Umbilical cord (tissue), 2 donors: Measurements from ENCODE around the gene DGKB. TPM values are rescaled to one million over a fixed set of nuclear protein-coding genes. Genes with fewer than 3 reads are reported as not detected.

Experiments
- DNase-seq: peaks from one replicate; pipeline ENCODE4 v3.0.0-alpha.2; 2015; ENCODE audit warnings: low spot score
- total RNA-seq: library from RNA; depleted of rRNA; stranded (reverse); fragments of >200 nt; gene quantifications from one replicate; pipeline ENCODE4 v1.2.3, GENCODE V29; 2014; ENCODE audit warnings: low replicate concordance; ENCODE audit not compliant: insufficient read depth

DGKB gene
- total RNA-seq, 1 donor from 2014 or later = 15.4 TPM

DNA sequence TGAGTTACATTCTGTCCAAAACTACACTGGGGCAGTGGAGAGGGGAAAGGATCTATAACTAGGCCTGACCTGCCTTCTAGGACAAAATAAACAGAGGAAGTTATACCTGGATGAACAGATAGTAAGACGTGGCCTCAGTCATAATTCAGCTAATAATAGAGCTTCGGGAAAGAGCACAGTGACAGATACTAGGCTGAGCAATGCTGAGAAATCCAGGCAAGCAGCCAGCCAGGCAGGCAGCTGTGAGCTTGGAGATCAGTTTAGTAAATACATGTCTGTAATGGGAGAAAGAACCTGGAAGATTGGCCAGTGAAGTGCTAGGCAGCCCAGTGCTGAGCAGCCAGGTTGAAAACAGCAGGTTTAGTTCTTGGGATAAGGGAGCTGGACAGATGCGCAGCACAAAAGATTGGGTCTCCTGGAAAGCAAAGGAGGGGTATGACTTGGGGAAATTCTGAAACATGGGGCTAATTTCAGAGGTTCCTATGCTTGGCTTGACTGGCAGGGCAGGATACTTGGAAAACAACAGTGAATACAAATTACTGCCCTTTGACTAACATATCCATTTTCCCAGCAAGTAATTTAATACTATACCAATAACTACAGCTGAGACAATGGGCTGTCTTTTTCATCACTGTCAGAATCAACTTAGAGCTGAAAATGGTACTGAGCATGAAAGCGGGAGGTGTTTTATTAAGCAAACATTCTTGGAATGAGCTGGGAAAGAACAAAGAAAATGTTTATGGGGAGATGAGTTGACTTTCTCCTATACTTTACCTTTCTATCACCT, 140.8 kb downstream of the DGKB start:
- DNase-seq = peak; percentile 93

DNA sequence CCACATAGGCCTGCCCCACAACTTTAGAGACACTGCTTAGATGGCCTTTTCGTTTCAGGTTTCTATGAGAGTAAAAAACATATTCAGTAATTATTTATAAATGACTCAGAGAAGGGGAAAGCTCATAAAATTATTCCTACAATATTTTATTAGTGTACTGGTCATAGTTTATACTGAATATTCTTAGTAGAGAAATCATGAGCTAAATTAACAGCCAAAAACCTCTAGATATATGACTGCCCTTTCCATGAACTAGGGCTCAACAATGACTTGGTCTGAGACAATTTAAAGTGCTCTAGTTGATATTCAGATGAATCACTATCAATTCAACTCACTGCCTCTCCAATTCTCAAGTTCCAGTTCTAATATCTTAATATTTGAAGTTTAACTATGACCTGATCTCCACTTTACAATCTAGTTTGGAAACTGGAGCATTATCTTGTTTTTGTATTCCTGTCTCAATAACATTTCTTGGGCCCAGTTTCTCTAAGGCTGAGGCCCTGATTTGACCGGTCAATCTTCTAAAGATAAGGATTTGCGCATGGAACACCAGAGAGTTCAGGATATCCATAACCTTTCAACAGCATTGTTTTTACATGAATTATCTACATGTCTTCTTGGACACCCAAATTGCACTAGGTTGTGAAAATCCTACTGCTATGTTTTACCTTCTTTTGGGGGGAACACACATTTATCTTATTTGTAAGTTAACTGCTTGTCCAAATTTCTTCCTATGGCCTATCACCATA, 141.6 kb downstream of the DGKB start:
- peak; percentile 27 for DNase-seq

DNA sequence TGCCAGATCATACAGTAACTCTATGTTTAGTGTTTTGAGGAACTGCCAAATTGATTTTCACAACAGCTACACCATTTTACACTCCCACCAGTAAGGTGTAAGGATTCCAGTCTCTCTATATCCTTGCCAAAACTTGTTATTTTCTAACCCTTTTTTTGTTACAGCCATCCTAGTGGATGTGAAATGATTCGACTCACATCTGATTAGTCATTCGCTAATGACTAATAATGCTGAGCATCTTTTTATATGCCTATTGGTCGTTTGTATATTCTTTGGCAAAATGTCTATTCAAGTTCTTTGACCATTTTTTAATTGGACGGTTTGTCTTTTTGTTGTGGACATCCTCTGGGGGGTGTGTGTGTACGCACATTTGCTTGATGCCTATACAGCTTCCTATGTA, 142.8 kb downstream of the DGKB start:
- DNase-seq = no peak

DNA sequence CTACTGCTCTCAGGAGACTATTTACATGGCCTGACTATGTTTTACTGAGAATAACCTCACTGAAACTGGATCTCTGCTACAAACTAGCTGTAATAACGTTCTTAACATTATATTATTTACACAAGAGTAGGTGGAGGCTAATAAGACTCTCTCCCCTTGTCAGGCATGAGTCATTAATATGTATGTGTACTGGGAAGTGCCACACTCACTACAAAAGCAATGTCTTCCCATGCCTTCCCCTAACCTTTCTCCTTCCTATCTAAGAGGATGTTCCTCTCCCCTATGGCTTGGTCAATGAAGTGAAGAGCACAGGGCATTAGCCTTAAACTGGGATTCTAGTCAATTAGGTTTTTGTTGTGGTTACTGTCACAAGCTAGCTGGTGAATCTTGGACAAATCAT, 147.9 kb downstream of the DGKB start:
- no peak for DNase-seq

DNA sequence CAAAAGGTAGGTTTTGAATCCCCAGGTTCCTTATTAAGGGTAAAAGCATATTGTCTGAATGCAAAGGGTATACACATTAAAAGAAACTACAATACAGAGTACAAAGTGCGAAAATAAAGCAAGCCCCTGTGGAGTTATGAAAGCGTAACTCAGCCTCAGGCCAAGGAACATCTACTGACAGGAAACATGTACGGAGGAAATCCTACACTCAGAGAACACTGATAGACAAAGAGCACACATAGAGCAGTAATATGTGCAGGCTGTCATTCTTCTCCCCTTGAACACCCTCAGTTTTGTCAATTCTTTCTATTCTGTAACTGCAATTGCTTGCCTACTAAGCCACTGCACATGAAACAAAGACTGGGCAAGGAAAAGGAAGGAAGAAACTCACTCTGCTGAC, 150.2 kb downstream of the DGKB start:
- DNase-seq = no peak

DNA sequence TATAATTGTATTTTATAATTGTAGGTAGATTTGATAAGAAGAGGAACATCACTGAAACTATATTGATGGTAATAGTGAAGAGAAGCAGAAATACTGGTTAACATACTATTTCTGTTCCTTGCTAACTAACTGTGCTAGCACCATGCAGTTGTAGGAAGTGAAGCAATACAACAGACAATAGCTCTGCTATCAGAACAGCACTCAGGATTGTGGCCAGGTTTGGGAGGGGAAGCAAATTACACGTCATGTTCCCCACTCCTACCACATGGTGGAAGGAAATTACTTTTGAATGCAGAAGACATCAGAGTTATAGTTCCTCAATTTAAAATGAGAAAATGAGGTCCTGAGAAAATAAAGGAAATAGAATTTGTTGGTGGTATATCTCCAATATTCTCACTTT, 151.1 kb downstream of the DGKB start:
- DNase-seq = no peak

DNA sequence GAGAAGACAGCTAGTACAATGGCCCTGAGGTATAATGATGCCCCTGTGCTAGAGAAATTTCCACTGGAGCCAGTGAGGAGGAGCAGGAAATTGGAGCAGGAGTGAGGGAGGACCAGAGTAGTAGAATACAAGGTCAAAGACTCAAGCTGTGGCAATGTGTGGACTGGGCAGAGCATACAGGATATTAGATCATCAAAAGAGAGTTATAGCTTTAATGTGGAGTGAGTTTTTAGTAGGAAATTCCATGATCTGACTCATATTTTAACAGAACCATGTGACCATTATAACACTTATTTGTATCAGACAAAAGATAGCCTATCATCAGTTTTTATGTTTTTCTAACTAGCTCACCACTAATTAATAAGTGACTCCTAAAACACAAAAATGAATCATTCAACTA, 154.1 kb downstream of the DGKB start:
- peak; percentile 61 for DNase-seq

DNA sequence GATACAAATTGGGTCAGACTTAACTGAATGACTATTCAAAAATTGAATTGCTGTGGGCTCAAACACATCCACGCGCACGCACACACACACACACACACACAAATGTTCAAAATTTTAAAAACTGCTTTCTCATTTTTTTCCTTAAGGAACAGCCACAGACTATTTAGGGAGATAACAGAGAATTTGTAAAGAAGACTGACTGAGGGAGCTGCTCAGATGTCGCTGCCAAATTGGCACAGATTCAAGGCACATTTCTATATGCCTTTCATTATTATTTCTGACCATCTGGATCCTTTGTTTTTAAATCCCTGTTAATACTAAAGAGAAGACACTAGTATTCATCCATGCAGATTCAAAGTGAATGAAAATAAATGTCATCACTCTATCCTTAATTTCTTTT, 154.8 kb downstream of the DGKB start:
- peak; percentile 50 for DNase-seq

DNA sequence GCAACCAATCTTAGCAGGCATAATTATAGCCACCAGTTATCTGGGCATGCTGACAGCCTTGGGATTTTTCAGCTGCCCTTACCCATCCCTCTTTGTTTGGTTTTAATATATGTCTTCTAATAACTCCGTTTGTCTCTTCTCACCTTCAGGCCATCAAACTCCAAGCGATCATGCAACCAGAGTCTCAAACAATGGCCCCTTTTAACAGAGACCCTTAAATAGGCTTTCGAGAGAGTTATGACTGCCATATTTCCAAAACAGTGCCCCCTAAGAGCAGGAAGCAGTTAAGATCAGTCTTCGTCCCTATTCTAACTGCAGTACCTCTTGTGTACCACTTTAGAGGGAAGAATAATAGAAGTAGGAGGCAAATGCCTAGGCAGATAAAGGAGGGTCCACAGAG, 157.5 kb downstream of the DGKB start:
- DNase-seq = no peak

DNA sequence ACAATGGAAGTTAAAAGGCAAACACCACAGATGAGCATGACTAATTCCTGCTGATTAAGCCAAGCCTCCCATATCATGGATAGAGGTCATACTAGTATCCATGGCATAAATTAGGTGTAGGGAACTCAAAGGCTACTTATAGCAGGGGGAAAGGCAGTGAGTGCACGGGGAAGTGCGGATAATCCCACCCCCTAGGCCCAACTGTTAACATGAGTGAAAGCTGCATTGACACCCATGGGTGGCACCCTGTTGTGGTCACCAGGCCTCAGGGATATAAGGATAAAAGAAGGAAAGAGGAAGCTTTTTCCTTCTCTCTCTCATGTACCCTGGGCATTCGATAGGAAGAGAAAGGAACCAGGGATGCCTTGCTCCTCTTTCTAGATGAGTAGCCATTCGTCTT, 161.9 kb downstream of the DGKB start:
- DNase-seq = no peak

DNA sequence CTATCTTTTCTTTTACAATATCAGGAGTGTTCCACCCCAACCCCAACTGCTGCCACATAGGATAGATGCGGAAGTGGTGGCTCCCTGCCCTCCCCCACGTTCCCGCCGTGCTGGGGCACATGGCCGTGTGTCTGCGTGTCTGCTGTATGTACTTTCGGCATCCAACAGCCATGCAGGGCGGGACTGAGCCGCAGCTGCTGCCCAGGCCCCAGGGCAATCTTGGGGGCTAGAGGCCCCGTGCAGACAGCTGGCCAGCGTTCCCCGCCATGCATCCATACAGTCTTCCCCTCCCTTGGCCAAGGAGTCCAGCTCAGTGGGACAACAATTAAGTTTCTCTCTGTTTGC, 162.7 kb downstream of the DGKB start:
- DNase-seq = no peak

DNA sequence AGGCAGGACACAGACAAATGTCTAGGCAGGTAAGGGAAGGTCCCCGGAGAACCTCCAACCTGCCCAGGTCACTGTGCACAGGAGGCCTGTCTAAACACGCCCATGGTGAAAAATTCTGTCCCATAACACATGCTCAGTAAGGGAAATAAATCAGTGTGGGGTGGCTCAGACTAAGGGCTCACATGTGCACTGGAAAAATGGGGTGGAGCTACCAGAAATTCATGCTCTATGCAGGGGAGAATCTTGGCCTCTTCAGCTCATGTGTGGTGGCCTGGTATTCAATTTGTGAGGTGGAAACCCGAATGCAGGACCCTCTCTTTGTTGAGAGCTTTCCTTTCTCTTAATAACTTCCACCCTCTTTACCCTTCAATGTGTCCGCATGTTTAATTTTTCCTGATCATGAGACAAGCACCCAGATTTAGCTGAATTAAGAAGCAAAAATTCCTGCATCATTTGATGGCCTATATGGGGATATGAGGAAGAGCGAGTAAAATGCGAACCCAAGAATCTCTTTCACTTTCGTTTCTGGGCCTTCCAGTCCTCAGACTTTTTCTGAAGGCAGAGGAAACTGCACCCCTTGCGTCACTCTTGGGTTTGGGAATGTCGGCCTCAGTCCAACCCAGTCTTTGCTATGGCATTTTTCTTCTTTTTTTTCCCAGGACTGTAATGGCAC, 163.2 kb downstream of the DGKB start:
- DNase-seq = no peak

DNA sequence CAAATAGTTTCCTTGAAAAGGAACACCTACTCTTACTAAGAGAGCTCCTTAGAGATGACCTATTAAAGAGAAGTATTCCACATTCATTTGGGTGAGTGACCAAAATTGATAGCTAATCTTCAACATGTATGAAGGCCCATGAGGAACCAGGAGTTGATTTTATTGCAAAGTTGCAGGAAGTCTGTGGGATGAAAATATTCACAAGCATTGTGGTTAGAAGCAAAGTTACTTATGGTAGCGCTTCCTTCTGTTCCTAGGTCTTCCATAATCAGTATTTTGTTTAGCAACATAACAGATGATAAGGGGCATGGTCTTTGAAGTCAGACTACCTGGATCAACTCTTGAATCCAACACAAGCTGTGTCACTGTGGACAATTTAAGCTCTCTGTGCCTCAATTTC, 164.5 kb downstream of the DGKB start:
- no peak for DNase-seq

DNA sequence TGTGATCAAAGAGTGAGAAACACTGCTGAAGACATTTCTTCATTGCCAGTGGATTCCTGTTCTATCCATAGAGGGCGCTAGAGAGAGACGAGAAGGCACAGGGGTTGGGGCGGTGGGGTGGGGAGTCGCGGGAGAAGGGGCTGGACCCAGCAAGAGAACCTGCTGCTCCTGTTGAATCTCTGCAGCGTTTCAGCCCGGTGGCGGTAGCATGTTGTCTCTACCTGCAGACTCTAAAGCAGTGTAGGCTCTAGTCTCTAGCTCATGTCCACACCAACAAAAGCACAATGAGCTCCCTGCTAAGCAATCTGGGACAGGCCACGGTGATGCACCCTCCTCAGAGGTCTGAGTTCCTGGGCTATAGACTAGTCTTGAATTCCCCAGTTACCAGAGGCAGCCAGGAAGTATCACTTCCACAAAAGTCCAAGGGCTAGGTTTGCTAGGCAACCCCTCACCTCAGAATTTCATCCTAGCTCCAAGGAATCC, 167.7 kb downstream of the DGKB start:
- DNase-seq = no peak

DNA sequence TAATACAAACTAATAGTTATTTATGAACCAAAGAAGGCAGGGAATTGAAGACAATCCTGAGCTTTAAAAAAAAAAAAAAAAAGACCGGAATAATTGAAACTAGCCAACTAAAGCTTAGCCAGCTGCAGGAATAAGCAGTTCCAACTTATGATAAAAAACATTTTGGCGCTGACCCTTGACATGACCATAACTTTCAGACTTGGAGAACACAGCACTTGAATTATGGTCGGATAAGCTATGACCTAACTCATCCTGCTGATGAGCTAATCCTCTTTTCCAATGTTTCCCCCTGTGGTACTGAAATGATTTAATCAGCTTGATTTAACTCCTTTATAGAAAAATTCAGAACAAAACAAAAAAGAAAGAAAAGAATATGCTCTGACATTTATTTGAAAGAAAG, 181.8 kb downstream of the DGKB start:
- DNase-seq = peak; percentile 80

DNA sequence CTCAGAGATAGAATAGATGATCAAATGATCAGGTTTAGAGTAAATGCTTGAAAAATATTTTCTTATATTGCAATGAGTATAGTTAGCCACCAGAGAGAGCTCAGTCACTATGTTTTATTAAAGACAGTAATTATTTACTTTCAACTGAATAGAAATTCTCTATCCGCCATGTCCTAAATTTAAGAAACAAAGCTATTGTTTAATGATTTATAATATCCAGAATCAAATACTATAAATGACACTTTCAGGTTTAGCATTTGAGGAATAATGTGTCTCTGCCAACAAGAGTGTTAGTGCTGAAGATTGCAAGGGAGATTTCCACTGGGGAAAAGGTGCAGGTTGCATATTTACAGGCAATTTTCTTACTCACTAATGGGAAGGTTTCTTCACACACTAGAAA, 184.7 kb downstream of the DGKB start:
- peak; percentile 26 for DNase-seq

DNA sequence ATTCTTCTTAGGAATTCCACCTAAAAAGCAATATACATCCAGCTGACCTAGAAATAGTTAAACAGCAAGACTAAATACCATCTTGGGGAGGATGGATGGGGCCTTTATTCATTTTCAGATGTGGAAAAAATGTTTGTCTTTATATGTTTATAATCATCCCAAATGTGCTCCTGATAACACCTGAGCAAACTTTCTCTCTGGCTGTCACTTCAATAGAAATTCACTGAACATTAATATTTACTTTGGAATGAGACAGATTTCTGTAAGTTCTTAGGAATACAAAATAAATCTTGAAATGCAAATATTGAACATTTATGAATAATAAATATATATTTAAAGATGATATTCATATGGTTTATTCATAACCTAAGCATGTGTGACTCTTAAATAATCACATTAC, 185.4 kb downstream of the DGKB start:
- no peak for DNase-seq

DNA sequence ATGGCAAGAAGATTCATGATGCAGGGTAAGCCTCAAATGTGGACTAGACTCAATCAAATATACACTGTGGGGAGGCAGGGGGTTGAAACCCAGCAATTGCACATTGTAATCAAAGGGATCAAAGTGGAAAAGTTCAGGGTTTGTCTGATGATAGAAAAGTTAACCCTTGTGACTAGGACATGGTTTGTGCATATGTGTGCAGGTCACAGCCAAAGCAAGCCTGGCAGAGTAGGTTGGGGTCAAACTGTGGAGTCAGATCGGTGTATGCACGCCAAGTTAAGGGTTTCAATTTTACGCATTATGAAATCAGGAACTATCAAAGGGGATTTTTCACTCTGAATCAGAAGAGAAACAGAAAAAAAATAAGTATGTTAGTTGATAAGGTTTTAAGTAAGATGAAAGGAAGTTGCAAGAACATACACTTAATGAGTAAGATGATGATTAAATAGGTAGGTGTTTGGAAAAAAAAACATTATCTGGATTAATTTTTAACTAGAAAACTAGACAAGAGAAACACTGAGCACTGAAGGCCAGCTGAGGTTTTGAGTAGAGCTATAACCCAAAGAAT, 188.3 kb downstream of the DGKB start:
- DNase-seq = no peak

DNA sequence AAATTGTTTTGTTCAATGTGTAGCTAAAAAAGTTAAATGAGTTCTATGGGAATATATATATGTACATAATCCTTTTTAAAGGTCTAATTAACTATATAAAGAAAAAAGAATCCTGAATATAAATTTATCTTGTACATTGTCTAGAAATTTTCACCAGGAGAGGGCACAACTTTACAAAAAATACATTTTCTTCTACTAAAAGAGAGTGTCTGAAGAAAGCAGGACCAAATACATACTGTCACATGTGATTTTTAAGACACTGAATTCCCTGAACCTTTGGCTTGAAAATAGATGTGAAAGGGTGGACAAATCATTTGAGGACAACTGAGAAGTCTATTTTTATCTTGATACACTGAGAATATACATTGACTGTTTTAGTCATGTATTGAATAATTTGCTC, 204.3 kb downstream of the DGKB start:
- peak; percentile 18 for DNase-seq

DNA sequence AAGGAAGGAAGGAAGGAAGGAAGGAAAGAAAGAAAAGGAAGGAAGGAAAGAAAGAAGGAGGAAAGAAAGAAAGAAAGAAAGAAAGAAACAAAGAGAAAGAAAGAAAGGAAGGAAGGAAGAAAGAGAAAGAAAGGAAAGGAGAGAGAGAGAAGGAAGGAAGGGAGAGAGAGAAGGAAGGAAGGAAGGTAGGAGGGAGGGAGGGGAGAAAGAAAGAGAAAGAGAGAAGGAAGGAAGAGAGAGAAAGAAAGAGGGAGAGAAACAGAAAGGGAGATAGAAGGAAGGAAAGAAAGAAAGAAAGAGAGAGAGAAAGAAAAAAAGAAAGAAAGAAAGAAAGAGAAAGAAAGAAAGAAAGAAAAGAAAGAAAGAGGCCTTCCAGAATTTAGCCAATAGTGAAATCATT, 204.9 kb downstream of the DGKB start:
- no peak for DNase-seq

DNA sequence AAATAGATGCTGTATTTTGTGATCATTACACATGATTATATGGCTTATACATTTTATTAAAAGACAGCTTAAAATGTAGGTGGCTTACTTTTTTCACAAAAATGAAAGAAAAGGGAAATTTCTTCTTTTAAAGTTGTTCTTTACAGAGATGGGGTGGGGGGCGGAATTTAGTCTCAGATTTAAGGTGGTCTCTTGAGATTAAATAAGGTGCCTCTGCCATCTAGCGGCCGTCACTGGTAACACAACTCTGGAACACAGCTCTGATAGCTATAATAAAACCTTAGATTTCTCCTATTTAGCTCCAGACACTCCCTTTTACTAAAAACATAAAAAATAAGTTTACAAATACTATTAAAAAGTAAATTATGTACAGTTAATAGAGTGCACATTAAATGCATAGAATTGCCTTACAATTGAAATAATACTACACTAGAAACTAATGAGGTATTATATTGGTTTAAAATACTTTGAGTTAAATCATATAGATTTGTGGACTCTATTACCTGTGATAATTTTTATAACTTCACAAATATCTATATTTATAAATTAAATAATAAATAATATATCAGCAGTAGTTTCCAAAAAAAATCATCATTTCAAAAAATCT, 210.9 kb downstream of the DGKB start:
- DNase-seq = peak; percentile 24

DNA sequence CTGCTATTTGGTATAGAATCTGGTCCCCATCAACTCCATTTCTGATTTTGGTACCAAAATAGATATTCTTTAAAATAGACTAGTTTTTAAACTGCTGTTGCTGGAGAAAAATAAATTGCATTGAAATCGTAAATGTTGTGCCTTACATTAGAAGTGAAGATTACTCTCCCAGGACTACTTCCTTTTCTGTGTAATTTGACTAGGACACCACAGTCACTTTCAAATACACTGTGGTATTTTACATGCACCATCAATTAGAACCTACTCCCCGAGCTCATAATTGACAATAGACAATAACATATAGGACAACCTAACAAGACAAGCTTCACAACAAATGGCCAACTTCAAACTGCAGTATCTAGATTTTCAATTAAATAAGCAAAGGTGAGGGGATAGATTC, 211.5 kb downstream of the DGKB start:
- DNase-seq = no peak
